CD4-positive, alpha-beta T cell treated with Interleukin-1 beta for 1 hour (primary cell): ENCODE data around the gene C10orf90.

Experiments
- DNase-seq, 2 donors: peaks; one replicate each; pipeline ENCODE4 v3.0.0-alpha.2; 2020 to 2022

The C10orf90 gene

DNA sequence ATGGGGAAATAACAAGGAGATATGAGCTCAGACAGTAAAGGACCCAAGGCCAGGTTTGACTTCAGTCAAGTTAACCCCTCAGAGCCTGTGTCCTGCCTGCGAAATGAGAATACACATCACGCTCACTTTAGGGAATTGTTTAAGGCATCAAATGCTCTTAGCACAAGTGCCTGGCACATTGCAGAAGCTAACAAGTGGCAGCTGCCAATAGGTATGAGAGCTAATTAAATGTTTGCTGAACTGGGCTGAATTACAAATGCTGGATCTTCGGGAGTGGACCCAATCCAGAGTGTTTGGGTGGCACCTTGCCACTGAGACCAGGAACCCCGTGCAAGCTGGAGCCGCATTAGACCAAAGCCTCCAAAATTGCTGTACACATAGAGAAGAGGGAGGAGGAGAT, 136.8 kb downstream of the C10orf90 start:
- no peak for DNase-seq

DNA sequence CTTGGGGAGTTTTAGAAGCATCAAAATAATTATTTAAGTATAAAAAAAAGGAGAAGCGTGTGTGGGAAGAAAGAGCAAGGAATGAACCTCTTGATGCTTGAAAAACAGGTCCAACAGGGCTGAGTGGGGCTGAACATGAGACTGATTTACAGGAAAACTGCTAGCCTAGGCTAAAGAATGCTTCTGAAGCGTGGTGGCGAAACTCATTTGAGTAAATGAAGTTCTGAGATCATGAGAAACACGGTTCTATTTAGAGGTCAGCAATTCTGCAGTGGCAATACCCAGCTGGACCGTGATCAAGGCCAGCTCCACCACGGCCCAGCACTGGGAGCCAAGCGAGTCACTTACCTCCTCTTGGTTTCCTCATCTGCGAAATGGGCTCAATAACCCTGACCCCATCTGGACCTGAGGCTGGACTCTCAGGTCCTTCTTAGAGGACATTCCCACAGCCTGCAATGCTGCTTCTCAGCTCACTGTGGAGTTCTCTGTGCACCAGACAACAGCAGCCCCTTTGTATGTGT, 142.1 kb downstream of the C10orf90 start:
- no peak for DNase-seq

DNA sequence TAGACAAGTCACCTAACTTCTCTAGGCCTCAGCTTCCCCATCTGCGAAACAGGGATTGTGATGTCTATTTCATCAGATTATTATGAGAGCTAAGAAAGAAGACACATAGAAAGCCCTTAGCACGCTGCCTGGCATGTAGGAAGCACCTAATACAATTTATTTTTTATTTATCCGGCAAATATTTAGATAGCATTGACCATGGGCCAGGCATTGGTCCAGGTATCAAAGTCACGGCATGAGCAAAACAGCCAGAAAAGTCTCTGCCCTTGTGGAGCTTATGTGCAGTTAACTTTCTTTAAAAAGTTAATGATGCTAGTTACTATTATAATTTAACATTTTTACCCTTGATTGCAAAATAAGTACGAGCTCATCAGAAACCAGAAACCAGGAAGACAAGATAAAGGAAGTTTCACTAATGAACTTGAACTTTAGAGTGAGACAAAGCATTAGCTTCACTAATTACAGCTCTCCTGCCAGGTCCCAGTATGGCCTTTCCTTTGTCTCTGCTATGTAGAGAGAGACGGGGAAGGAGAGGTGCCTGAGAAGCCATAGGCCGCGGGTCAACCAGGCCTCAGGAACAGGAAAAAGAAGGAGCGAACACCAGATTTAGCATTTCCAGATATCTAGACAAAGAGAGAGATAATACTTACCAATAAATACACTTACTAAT, 142.7 kb downstream of the C10orf90 start:
- no peak for DNase-seq

DNA sequence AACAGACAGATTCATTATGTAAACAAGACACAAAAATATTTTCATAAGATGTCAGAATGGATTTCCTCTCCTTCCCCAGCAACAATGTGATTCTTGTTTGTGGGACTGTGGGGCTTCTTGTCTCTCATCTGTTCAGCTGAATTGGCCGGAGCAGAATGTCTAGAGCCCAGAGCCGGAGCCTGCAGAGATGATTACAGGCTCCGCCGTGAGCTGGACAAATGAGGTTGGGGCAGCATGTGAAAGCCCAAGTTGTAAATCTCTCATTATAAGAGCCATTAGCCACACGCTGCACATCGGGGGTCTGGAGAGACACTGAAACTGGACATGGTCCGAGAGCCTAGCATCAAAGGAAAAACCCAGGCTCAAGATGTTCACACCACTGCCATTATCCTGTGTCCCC, 145.2 kb downstream of the C10orf90 start:
- no peak for DNase-seq

DNA sequence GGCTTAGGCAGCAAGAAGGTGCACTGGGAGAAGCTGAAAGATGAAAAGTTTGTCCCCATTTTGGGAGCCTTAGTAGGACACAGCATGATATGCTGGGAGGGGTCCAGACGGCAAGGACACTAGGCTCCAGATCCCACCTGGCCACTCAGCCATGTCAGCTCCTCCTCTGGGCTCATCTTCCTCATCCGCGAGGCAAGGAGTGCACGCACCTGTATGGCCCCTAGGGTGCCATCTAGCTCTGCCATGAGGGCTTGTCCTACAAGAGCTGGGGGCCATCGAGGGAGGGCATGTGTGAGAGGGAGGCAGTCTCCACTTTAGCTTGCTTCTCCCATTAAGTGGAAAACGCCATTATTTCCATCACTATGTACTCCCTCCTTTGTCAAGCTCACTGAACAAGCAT, 146.0 kb downstream of the C10orf90 start:
- no peak for DNase-seq

DNA sequence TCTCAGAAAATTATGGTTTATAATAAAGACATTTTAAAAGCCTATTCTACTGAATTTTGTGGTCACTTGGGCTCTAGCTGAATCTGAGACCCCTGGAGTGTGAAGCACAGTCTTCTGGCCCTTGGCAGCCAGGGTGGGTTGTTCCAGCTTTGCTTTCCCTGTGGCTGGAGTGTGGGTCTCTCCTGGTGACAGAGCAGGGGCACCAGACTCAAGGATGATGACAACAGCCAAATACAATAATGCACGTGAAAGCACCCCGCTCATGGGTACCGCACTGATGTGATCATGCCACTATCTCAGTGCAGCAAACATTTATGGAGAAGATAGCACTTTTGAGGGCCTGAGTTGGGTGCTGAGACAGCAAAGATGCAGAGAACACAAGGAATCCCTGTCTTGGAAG, 147.4 kb downstream of the C10orf90 start:
- DNase-seq = no peak

DNA sequence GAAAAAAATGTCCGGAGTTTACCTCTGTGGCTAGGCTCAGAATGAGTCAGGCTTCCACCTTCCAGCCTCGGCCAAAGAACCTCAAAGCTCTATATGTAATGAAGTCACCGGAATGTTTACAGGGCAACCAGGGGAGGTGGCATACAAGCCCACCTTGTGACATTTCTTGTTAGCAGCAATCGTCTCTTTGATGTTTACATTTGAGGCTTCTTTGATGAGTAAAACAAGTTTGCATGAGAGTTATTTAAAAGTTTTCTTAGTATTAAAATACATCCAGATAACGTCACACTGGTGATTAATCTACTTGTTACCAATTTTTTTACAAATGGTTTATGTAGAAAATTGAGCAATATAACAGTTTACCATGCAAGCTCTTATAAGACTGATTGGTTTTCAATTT, 149.1 kb downstream of the C10orf90 start:
- DNase-seq = no peak

DNA sequence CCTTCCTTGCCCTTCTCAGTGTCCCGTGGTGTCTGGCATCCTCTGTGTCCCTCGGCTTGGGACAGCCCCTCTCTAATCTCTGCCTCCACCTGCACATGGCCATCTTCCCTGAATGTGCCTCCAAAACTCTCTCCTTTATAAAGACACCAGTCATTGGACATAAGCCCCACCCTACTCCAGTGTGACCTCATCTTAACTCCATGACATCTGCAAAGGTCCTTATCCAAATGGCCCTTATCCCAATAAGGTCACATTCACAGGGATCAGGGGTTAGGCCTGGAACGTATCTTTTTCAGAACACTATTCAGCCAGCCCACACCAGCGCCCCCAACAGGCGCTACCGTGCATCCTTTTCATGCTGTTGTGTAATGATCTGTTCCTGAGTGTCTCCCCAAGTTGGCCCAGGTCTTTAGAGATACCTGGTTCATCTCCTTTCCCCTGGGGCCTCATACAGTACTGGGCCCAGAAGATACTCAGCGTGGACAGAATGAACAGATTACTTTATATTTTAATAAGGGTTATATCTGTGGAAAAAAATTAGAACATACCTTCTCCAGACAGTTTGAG, 149.7 kb downstream of the C10orf90 start:
- no peak for DNase-seq

DNA sequence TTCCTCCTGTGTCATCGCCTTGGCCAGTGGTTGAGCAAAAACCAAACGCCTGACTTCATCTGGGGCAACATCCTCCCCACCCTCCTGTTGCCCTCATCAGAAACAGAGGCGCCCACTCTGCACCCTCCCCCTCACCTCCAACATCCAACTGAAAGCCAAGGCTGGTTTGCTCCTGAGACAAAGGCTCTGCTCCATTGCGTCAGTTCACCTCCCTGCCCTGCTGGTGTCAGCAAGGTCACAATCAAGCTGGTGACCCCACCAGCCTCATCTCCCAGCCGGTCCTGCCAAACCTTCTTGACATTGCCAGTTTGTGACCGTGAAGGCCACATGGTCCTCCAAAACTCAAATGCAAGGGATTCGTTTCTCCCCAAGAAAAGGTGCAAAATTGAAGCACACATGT, 150.5 kb downstream of the C10orf90 start:
- DNase-seq = no peak

DNA sequence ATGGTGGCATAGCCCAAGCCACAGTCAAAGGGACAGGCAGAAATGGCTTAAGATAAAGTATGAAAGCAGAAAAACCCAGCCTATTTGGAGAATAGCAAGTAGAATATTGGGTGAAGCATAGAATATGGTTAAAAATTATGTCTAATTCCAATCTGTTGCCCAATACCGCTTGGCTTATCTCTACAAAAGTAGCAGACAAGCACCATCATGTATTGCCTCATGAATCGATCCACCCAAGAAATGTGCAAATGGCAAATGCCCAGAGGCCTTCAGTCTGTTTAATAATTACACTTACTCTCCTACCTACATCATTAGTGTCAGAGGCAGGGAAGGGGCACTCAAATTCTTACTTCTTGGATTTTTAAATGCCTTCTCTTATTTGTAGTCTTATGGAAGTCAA, 151.3 kb downstream of the C10orf90 start:
- DNase-seq = no peak

DNA sequence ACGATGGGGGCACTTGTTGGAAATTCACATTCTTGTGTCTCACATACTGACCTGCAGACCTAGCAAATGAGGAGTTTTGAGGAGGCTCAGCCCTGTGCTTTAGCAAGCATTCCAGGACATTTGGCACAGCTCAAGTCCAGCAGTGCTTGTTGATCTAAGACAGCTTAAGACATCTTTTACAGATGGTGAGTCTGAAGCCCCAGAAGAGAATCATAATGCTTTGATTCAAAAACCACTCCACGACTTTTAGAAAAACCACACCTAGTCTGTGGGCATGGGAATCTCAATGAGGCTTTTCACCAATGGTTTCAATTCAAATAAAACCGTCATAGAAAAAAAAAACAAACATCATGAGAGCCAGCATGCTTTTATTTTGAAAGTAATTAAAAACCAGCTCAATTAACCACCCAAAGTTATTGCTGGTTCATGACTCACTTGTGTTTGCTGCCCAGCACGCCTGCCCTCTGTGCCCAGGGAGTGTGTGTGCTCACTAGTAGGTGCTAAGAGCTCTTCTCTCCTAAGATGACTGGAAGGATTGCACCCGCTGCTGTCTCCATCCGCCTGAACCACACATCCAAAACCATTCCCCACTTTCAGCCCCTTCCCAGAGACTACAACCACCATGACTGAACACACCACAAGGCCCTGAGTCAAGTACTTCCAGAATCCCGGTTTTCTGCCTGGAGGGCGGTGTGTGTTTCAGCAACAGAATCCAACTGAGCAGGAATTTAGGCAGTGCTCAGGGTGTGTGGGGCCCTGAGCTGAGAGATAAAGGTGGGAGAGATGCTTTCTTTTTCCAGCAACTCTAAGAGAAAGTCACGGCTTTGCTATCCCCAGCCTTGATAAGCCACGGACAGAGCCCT, 152.0 kb downstream of the C10orf90 start:
- no peak for DNase-seq

DNA sequence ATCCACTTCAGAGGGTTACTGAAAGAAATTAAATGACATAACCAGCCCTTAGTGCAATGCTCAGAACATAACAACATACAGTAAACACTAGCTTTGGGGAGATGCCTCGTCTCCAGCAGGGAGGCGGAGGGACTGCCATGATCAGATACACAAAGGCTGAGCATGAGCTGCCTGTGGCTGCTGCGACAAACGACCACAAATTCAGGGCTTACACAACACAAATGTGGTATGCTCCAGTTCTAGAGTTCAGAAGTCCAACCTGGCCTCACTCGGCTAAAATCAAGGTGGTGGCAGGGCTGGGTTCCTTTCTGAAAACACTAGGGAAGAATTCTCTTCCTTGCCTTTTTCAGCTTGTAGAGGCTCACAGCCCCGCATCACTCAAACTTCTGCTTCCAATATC, 154.0 kb downstream of the C10orf90 start:
- DNase-seq = no peak

DNA sequence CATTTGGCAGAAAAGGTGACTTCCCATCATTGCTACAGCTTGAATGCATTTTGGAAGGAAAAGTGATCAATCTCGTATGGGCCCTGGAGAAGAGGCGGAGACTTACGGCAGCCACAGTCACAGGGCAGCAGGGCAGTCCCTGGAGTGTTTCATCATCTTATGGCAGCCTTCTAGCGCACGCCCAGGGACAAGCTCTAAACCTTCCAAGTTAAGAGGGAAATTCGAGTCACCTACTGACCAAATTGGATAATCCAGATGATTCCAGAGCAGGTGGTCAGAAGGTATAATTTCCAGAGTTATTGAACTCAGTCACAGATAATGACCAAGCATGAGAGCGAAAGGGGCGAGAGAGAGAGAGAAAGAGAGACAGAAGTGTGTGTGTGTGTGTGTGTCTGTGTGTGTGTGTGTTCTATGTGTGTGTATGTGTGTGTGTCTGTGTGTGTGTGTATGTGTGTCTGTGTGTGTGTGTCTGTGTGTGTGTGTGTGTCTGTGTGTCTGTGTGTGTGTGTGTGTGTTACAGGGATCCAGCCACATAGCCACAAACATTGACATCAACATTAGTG, 158.5 kb downstream of the C10orf90 start:
- no peak for DNase-seq

DNA sequence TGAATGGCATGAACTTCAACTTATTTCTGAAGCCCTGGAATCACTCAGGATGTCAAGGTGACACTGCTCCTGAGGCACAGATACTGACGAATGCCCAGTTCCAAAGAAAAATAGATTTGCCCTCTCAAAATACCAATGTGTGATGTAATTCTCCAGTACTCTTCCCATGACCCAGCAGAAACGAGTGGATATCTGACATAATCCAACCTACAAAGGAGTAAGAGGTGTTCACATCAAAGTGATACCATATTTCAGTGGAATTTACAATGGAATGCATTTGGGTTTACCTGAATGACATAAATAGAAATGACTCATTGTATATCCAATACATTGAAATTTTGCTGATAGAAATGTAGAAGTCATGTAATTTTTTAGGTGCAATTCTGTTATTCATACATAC, 161.3 kb downstream of the C10orf90 start:
- no peak for DNase-seq

DNA sequence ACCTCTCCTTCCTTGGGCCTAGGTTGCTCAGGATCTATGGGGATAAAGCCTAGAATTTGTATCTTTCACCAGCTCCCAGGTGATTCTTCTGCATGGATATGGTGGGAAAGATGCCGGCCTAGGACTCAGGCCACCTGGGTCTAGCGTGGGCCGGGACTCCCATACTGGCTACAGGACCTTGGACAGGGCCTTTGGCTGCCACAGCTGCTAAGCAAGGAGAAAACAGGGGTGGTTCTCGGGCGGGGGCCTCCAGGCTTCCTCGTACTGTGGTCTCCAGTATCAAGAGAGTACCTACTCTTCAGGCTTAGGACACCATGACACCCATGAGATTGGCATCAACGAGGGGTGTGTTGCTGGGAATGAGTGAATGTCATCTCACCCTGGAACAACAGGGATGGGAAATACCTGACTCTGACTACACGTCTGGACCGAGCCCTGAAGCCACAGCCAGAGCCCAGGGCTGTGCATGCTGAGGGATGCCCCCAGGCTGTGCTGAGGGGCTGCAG, 161.9 kb downstream of the C10orf90 start:
- no peak for DNase-seq

DNA sequence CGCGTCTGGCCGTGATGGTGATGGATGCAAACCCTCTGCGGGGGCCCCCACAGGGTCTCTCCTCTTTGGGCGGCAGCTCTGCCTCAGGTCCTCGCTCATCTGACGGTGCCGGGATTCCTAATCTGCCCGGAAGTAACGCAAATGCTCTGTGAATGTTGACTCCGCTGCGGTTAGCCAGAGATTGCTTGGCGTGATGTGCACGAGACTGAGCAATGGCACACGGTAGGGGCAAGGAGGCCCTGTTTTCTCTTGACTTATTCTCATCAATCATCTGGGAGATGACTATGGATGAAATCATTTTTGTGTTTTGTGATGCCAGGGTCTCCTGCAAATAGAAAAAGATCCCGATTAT, 165.8 kb downstream of the C10orf90 start:
- DNase-seq = no peak

DNA sequence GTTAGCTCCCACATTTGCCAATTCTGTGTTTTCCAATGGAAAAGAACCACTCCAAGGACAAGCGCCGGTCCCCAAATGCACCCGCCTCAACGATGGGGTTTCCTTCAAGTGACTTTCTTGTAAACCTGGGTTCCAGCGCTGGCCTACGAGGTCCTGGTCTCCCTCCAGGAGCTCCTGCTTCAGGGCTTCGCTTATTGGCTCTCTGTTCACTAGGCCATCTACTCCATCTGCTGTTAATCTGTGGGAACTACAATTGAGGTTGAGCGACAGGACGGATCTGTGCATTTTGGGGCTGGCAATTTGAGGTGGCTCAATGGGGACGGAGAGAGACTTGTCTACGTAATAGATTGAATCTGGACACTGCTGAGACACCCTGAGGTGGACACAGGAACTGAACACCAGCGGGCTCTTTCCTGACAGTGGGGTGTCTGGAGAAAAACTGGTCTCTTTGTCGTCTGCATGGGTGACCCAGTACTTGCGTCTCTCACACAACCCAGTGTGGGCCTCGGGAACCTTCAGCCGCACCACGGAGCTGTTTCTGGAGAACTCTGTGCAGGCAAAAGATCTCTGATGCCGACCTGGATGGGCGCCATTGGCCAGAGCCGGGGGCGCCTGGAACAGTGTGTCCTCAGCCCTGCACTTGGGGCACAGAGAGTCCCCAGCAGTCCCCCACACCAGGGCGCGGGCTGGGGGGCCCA, 166.3 kb downstream of the C10orf90 start:
- peak in 1 of 2 donors; percentile 10 for DNase-seq

DNA sequence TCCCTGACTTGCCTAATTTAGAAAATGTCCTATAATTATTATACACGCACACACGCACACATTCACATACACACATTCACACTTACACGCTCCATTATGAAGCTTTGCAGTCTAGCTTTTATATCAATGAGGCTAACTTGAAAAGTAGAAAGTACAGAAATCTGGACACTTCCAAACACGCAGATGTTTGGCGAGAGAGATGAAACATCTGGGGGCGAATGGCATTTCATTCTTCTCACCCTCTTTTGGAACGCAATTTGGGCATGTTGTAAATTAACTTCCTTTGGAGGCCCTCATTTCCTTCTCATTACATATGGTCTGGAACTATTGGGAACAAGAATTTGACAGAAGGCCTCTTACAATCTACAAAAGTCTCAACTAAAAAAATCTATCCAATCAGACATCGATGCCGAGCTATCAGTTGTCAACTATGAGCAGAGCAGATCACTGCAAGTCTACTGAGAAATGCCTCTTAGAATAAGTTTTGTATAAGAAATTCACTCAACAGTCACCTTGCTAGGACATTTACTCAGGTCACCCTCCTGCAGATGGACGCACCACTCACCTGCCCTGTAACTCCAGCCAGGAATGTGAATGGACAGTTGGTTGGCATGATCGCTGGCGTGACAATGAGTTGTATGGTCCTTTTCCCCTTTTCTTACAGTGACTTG, 167.0 kb downstream of the C10orf90 start:
- no peak for DNase-seq

DNA sequence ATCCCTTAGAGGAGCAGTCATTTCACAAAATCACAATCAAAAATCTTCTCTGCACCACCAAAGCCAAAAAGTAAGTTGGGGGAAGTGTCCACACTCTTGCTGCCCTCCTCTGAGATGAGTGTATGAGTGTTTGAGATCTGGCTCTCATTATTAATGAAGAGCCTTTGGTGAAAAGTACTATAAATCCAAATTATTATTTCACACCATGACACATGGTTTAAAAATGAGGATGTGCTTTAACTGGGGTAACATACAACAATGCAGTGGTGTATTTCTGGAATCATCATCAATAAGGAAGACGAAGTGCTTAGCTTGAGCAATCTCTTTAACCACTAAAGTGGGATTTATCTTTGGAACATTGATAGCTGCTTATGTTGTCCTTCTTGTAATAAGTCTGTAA, 168.1 kb downstream of the C10orf90 start:
- no peak for DNase-seq

DNA sequence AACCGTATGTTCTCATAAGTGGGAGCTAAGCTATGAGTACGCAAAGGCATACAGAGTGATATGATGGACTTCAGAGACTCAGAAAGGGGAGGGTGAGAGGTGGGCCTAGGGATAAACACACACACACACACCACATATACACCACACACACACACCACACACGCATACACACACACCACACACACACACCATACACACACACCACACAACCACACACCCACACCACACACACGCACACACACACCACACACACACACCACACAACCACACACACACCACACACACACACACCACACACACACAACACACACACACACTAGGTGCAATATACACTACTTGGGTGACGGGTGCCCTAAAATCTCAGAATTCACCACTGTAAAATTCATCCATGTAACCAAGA, 168.7 kb downstream of the C10orf90 start:
- DNase-seq = no peak

DNA sequence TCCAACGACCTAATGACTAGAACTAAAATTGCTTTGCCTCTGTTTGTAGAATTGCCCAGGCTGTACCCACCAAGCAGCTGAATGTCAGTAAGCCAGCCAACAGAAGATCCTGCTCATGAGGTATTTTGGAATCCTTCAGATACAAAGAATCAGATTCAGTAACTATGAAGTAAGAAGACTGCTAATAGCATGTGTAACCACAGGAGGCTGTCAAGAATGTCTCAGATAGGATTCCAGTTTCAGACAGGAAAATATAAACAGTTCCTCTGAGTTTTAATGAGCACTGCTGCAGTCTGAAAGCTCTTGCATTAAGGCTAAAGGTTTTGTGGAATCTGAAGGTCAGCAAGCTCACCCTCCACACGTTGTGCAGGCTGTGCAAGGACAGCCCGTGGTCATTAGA, 169.6 kb downstream of the C10orf90 start:
- DNase-seq = no peak

DNA sequence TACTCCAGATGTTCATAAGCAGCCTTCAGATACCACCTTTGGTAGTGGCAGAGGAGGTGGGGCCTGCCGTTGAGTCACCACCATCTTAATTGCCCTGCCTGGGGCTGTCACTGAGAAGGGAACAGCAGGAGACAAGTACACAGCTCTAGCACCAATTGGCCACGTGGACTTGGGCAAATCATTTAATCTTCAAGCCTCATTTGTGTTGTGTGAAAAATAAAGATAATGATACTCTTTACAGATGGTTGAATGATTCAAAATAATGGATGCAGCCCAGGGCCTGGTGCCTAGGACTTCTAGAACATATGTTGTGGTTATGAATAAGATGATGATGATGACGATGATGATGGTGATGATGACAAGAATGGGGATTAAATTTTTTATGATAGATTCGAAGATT, 170.3 kb downstream of the C10orf90 start:
- DNase-seq = no peak
